IPS DF 19.7 (cell line): ENCODE results near the gene SDC3.
"Not testable (repeated sequence)": the region's sequence is repeated elsewhere in the genome, so short reads cannot be mapped to it uniquely, and the experiment has no call there.

Source experiments
- DNase-seq: peaks from one replicate; pipeline ENCODE4 v3.0.0-alpha.2; 2013; ENCODE audit warnings: low read depth, low spot score

The SDC3 gene, protein sequence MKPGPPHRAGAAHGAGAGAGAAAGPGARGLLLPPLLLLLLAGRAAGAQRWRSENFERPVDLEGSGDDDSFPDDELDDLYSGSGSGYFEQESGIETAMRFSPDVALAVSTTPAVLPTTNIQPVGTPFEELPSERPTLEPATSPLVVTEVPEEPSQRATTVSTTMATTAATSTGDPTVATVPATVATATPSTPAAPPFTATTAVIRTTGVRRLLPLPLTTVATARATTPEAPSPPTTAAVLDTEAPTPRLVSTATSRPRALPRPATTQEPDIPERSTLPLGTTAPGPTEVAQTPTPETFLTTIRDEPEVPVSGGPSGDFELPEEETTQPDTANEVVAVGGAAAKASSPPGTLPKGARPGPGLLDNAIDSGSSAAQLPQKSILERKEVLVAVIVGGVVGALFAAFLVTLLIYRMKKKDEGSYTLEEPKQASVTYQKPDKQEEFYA

GRCh38 chr1:30908696-30909364 lies at the start of gene SDC3:
Gene SDC3, minus strand, starts transcription at chr1:30908758. Its CDS starts 172 bp downstream, at chr1:30908586.
- DNase-seq = no peak

DNA sequence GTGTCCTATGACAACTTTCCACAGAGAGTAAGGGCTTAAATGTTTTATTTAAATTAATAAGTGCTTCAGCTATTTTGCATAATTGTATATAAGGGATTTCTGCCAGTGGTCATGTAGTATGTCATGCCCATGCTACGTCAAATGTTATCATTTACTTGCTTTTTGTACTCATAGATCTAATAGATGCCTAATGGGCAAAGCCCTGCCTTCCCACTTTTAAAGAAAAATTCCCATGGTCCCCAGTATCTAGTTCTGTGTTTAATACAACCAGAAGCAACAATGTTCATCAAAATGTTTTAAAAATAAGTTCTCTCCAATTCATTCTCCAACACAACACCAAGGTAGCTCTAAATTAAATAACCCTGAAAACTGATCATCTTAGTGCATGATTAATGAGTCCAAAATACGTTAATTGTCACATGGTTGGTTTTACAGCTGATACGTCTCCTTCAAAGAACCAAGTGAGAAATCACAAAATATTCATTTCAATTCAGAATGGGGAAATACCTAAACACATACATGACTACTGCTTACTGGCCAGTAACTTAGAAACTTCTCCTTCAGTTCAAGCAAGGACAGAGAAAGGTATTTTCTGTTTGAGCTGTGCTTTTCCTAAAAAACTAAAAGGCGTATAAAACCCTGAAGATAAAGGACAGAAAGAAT lies 49.1 kb upstream of the SDC3 start:
- DNase-seq = no peak

DNA sequence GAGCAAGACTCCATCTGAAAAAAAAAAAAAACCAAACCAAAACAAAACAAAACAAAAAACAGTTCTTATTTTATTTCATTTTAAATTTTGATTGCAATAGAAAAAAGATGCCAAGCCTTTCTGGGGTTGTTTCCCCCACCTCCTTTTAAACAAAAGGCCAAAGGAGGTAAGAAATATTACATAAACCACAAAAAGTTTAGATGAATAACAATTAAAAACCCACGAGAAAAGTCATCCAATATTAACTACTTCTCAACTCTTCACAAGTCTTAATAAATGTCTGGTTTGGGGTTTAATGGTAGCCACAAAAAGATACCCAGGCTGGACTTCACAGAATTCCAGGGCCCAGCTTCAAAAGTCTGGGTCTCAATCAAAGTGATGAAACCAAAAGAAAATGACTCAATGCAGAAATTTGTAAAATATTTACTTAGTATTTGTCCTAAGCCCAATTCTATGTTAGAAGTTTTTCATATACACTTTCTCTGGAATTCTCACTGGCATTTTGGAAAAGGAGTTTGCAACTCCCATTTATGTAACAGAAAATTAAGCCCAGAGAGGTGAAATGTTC lies 47.0 kb upstream of the SDC3 start:
- DNase-seq = no peak

- no peak for DNase-seq
Observed at GRCh38 chr1:30953685-30954084, 45.1 kb upstream of the SDC3 start.

DNA sequence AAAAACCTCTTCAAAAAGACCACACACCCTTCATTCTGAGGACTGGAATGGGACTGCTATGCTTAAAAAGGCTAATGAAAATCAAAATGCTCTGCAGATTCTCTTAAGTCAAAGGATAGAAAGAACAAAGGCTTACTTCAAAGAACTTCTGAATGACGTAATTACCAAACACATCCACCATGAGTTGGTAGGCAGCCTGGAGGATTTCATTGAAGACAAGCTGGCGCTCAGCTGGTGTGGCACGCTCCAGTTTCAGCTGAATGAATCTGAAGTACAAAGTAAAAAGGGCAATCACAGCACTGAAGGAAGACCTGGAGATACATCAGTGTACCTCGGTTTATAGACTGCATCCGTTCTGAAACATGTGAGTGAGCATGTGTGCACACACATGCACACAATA lies 43.5 kb upstream of the SDC3 start:
- no peak for DNase-seq

DNA sequence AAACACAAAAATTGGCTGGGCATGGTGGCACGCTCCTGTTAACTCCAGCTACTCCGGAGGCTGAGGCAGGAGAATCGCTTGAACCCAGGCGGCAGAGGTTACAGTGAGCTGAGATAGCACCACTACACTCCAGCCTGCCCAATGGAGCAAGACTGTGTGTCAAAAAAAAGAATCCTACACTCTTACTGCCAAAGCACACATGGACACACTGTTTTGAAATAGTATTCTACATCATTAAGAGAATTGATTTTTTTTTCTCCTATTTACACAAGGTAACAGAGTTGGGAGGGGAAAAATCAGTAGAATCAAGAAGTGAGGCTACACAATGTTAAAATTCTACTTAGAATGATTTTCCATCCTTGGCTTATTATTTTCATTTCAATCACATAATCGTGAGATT lies 42.1 kb upstream of the SDC3 start:
- no peak for DNase-seq

- no peak for DNase-seq
Observed at GRCh38 chr1:30950053-30950452, 41.5 kb upstream of the SDC3 start.

GRCh38 chr1:30949487-30949838 lies 40.9 kb upstream of the SDC3 start:
- not testable (repeated sequence) for DNase-seq

- DNase-seq = not testable (repeated sequence)
Observed at GRCh38 chr1:30948813-30949486, 40.4 kb upstream of the SDC3 start.

DNA sequence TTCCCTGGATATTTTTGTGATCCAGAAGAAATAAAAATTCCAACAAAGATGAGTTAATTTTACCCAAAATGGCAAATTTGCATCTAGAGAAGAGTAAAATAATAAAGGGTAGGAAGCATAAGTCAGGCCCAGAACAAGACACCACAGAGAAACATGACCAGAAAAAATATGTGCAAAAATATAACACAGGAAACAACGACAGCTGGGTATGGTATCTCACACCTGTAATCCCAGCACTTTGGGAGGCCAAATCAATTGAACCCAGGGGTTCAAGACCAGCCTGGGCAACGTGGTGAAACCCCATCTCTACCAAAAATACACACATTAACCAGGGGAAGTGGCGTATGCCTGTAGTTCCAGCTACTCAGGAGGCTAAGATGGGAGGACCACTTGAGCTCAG lies 39.7 kb upstream of the SDC3 start:
- no peak for DNase-seq

GRCh38 chr1:30947212-30947611 lies 38.7 kb upstream of the SDC3 start:
- DNase-seq = no peak

DNA sequence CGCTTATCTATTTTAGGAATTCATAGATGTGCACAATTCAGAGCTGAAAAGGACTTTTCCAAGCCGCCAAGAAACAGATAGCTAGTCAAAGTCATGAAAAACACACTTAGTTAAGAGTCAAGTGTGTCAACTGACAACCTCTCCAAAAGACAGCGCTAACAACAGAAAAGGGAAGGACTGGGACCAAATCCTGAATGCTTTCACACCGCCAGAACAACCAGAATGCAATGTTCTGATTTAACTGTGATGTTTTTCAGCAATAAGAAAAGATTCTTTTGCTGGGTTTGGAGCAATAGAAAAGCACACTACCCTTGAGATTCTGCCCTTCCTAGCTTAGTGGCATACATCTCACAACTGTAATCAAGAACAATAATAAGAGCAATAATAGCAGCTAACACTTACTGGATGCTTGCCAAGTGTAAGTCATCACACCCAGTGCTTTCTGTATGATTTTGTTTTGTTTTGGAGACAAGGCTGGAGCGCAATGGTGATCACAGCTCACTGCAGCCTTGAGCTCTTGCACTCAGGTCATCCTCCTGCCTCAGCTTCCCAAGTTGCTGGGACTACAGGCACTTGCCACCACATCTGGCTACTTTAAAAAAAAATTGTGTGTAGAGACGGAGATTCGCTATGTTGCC lies 33.9 kb upstream of the SDC3 start:
- DNase-seq = no peak

DNA sequence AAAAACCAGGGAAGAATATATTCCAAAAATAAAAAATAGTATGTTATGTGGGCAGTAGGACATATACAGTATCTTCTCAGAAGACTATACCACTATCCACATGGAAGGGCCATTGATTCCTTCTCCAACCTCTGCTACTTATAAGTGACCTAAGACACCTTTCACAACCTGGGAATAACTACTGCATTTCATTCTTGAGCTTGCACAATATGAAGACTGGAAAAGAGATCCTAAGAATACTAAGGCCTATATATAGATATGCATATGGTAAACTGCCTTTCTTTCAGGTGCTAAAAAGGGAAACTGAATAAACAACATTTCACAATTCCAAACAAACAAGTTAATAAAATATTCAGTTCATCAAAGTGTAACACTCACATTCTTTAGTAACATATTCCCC lies 32.0 kb upstream of the SDC3 start:
- DNase-seq = no peak

GRCh38 chr1:30936541-30937171 lies 28.1 kb upstream of the SDC3 start:
- DNase-seq = no peak

DNA sequence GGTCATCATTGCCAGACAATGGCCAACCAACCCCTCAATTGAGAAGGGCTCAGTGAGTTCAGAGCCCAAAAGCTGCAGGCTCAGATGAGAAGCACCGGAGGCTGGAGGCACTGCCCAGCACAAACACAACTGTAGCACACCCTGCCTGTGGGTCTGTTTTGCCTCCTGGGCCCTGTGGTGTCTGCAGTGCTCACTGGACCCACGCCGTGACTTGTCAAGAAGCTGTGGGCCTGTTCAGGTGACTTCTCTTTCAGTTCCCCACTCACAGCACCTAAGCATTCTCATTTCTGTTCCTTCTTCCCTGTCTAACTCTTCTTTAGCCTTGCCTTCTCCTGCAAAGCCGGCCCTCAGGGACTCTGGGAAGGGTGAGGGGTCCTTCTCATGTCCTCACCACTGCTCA lies 27.2 kb upstream of the SDC3 start:
- not testable (repeated sequence) for DNase-seq

DNA sequence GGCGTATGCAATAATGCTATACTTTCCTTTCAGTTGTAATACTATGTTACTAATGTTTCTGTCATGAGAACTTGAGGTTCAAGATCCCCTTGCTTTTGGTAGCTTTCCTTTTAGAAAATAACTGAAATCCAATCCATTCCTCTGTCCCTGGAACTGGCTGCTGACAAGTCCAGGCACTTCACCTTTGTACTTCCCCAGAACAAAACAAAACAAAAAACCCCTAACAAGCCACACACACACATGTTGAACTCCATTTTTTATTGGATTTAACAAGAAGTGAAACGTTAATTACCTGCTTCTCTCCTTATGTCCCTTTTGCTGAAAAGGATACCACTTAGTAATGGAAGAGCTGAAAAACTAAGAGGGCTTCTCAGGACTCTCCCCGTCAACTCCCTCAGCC lies 26.1 kb upstream of the SDC3 start:
- DNase-seq = no peak

DNA sequence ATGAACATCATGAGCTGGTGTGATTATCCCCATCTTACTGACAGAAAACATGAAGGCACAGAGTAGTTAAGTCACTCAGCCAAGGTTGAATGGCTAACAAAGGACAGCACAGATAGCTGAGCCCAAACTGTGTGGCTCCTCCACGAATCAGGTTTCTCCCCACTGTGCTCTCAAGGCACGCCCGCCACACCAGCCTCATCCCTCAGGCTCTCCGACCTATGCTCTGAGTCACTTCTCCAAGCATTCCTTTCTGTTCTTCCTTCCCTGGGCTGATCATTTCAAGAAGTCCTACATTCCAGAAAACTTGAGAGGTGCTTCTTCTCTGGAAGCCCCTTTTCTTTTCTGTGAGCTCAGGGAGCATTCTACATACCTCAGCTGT lies 25.3 kb upstream of the SDC3 start:
- DNase-seq = no peak

GRCh38 chr1:30930631-30931173 lies 22.1 kb upstream of the SDC3 start:
- no peak for DNase-seq

GRCh38 chr1:30929944-30930525 lies 21.5 kb upstream of the SDC3 start:
- DNase-seq = no peak
